ENCODE measurements around the gene KREMEN2.

GRCh38 chr16:3012828-3013420, 48.8 kb downstream of the KREMEN2 start, which contains the start of gene CLDN9:
- no peak for TF ChIP-seq CTCF (IDR thresholded peaks at IDR 0.05; ENCODE audit: insufficient read depth, low read depth, low read length)
- peak; percentile 84 for TF ChIP-seq EZH2 (IDR thresholded peaks at IDR 0.05; ENCODE audit: insufficient read depth, low read length)
